Panc1 (cell line): ENCODE results near the gene TBX3. TPM values are rescaled to one million over a fixed set of nuclear protein-coding genes. Genes with fewer than 3 reads are reported as not detected.
A peak's percentile ranks its signal among the peaks of the same experiment; 100 is the strongest.

Experiments
- ATAC-seq: fragments of 200-7000 bp; cut with Tn5 transposase; 2 replicates; pipeline ENCODE4 v1.9.1; 2020; ENCODE audit warnings: mild to moderate bottlenecking, moderate library complexity
- BruUV-seq: library from RNA; stranded (reverse); fragments of 400-500 nt; replicated peaks from 2 replicates; lab custom pipeline; 2021; lab: Mats Ljungman, UMichigan
- CTCF ChIA-PET: fragments of 300-600 bp; sonication (Branson Sonifier 250); formaldehyde crosslinking; loops from one replicate; lab custom pipeline; 2022; ENCODE audit warnings: antibody characterized with exemption; lab: Charles Lee
- POLR2A ChIA-PET: fragments of 300-600 bp; sonication (Branson Sonifier 250); formaldehyde crosslinking; loops from one replicate; lab custom pipeline; 2022; ENCODE audit warnings: antibody characterized with exemption; lab: Charles Lee
- DNase-seq: peaks from one replicate; pipeline ENCODE4 v3.0.0-alpha.2; 2010; ENCODE audit warnings: low read depth, low spot score
- H3K27ac ChIP-seq: 2 replicates; pipeline ENCODE4 v1.5.1; 2011; ENCODE audit warnings: mild to moderate bottlenecking, low read length, inconsistent platforms
- H3K27me3 ChIP-seq: fragments of 200-500 bp; sonication (Bioruptor generic); 2 replicates; pipeline ENCODE4 v1.6.0; 2014; ENCODE audit warnings: low read length, inconsistent platforms; ENCODE audit not compliant: control insufficient read depth, insufficient read depth
- H3K36me3 ChIP-seq: fragments of 200-500 bp; sonication (Bioruptor generic); 2 replicates; pipeline ENCODE4 v1.5.1; 2014; ENCODE audit warnings: inconsistent platforms, mild to moderate bottlenecking, low read length, moderate library complexity; ENCODE audit not compliant: control insufficient read depth, insufficient read depth
- H3K4me1 ChIP-seq: 2 replicates; pipeline ENCODE4 v1.5.1; 2011; ENCODE audit warnings: inconsistent platforms, mild to moderate bottlenecking, low read length, moderate library complexity; ENCODE audit not compliant: control insufficient read depth, insufficient read depth
- H3K4me3 ChIP-seq, 2 experiments: 2 replicates each; pipeline ENCODE4 v1.5.1; 2011 to 2012; ENCODE audit warnings: low read depth in 2 of 2, low read length in 2 of 2, mild to moderate bottlenecking in 2 of 2, inconsistent platforms in 1 of 2, moderate library complexity in 1 of 2
- H3K9me3 ChIP-seq: fragments of 200-500 bp; sonication (Bioruptor generic); 2 replicates; pipeline ENCODE4 v1.5.1; 2014; ENCODE audit warnings: low read depth, mild to moderate bottlenecking, inconsistent platforms, low read length, moderate library complexity; ENCODE audit not compliant: control insufficient read depth, insufficient read depth
- POLR2AphosphoS5 ChIP-seq: IDR thresholded peaks from 2 replicates; pipeline ENCODE4 v1.6.1; 2012; ENCODE audit warnings: mild to moderate bottlenecking, low read depth, low read length, moderate library complexity
- SIN3A ChIP-seq: IDR thresholded peaks from 2 replicates; pipeline ENCODE4 v1.6.1; 2012; ENCODE audit warnings: low read depth, mild to moderate bottlenecking, low read length, moderate library complexity, borderline replicate concordance; ENCODE audit not compliant: insufficient read depth
- TCF7L2 ChIP-seq: IDR thresholded peaks from 2 replicates; pipeline ENCODE4 v1.6.1; 2011; ENCODE audit warnings: mild to moderate bottlenecking, low read depth, low read length, inconsistent platforms
- in situ Hi-C: cut with HindIII; loops from 2 replicates; pipeline ENCODE4 v1.10.0; 2016; ENCODE audit warnings: low sequenced_read_pairs, low pct_unique_long_range_greater_than_20kb
- intact Hi-C: fragments of 100-400 bp; cut with micrococcal nuclease; formaldehyde crosslinking; loops from one replicate; pipeline ENCODE4 v1.10.0; 2022; ENCODE audit not compliant: unreplicated experiment
- total RNA-seq: library from RNA; stranded (reverse); gene quantifications from one replicate; pipeline ENCODE4 v1.2.1, GENCODE V29; 2021; ENCODE audit not compliant: unreplicated experiment
- TF ChIP-seq, protein P1 (sequence below): fragments of 450-650 bp; IDR thresholded peaks from 2 replicates; pipeline ENCODE4 v1.5.1; 2017; ENCODE audit warnings: mild to moderate bottlenecking
- TF ChIP-seq, protein P2 (sequence below), 2 experiments: IDR thresholded peaks; 2 replicates each; pipeline ENCODE4 v1.6.1; 2011 to 2012; ENCODE audit warnings: low read depth in 2 of 2, control low read depth in 1 of 2, low read length in 1 of 2, mild to moderate bottlenecking in 1 of 2, moderate library complexity in 1 of 2; ENCODE audit not compliant: insufficient read depth in 1 of 2

The TBX3 gene
- total RNA-seq, 1 experiment from 2014 or later, result 5.1 TPM

DNA sequence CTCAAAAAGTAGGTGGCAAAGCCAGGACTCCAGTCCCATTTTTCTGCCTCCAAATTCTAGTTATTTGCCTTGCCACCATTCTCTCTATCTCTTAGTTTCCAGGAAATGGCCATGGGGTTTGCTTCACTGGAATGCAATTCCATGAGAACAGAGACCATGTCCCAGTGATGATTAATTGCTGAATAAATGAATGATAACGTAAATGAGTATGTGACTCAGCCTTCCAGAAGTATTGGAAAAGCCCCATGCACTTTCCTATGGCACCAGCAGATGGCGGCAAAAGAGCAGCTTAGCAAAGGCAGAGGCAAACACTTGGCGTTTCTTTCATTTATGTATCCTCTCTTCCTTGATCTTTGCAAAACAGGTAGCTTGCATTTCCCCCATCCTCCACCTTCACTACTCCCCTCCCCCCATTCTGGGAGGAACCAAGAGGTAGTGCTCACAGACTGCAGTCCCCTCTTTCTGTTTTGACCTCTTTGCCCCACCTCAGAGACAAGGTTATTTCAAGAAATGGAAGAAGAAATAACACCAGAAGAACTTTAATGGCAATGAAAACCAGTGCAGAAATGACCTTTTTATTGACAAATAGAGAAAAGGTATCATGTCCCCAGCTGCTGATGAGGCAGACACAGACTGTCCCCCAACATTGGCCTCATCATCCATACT lies 21.3 kb downstream of the TBX3 start:
- ChIA-PET CTCF (interaction anchor here (0.5 to 0.6 kb wide), 3 partner anchors 8 to 1225 kb away, joined by 3 to 5 read pairs (median 4); no protein-coding TSS in a partner anchor), POLR2A (no interaction called here)
- DNase-seq (peak; percentile 64), ATAC-seq (peak; percentile 74)
- H3K27me3 ChIP-seq, result no peaks in the 10 kb centered on the region; the same call in 1 of the 2 replicates
- H3K4me3 ChIP-seq, result no peak overlapping the region
- intact Hi-C loops (loop anchor here (2.0 kb wide), 2 partner anchors 1090 to 1254 kb away; no protein-coding TSS in a partner anchor), in situ Hi-C loops (no loop called here)
- H3K4me1 ChIP-seq, result no peaks in the 10 kb centered on the region
- no peaks in the 10 kb centered on the region for H3K36me3 ChIP-seq
- H3K27ac ChIP-seq, result no peak overlapping the region
- no TSS peak for BruUV-seq
- H3K9me3 ChIP-seq, result no peaks in the 10 kb centered on the region
- TF ChIP-seq, protein P1, sequence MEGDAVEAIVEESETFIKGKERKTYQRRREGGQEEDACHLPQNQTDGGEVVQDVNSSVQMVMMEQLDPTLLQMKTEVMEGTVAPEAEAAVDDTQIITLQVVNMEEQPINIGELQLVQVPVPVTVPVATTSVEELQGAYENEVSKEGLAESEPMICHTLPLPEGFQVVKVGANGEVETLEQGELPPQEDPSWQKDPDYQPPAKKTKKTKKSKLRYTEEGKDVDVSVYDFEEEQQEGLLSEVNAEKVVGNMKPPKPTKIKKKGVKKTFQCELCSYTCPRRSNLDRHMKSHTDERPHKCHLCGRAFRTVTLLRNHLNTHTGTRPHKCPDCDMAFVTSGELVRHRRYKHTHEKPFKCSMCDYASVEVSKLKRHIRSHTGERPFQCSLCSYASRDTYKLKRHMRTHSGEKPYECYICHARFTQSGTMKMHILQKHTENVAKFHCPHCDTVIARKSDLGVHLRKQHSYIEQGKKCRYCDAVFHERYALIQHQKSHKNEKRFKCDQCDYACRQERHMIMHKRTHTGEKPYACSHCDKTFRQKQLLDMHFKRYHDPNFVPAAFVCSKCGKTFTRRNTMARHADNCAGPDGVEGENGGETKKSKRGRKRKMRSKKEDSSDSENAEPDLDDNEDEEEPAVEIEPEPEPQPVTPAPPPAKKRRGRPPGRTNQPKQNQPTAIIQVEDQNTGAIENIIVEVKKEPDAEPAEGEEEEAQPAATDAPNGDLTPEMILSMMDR, result peak; percentile 91
- TF ChIP-seq SIN3A, result no peak
- TF ChIP-seq TCF7L2, result no peak
- TF ChIP-seq, protein P2, sequence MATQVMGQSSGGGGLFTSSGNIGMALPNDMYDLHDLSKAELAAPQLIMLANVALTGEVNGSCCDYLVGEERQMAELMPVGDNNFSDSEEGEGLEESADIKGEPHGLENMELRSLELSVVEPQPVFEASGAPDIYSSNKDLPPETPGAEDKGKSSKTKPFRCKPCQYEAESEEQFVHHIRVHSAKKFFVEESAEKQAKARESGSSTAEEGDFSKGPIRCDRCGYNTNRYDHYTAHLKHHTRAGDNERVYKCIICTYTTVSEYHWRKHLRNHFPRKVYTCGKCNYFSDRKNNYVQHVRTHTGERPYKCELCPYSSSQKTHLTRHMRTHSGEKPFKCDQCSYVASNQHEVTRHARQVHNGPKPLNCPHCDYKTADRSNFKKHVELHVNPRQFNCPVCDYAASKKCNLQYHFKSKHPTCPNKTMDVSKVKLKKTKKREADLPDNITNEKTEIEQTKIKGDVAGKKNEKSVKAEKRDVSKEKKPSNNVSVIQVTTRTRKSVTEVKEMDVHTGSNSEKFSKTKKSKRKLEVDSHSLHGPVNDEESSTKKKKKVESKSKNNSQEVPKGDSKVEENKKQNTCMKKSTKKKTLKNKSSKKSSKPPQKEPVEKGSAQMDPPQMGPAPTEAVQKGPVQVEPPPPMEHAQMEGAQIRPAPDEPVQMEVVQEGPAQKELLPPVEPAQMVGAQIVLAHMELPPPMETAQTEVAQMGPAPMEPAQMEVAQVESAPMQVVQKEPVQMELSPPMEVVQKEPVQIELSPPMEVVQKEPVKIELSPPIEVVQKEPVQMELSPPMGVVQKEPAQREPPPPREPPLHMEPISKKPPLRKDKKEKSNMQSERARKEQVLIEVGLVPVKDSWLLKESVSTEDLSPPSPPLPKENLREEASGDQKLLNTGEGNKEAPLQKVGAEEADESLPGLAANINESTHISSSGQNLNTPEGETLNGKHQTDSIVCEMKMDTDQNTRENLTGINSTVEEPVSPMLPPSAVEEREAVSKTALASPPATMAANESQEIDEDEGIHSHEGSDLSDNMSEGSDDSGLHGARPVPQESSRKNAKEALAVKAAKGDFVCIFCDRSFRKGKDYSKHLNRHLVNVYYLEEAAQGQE (IDR thresholded peaks at IDR 0.05; ENCODE audit: insufficient read depth in 1 of 2, low read depth in 2 of 2, low read length in 1 of 2), result no peak
- no peak for TF ChIP-seq POLR2AphosphoS5

DNA sequence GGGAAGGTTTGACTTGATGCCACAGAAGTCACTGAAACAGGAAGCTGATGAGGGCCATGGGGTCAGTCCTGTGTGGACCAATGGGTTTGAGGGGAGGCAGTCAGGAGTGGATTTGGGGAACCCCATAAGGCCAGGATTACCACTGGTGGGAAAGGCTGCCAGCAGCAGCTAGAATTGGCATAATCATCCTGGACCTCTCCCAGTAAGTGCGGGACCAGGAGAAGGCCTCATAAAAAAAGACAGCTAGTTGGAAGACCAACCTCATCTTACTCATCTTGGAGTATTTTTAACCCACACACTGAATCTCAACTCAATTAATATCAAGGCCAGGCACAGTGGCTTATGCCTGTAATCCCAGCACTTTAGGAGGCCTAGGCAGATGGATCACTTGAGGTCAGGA lies 22.7 kb downstream of the TBX3 start:
- ATAC-seq (no peak), DNase-seq (no peak)
- ChIA-PET CTCF (interaction anchor here (0.6 kb wide), 1 partner anchor 1095 kb away, joined by 3 read pairs; no protein-coding TSS in a partner anchor), POLR2A (no interaction called here)
- no peaks in the 10 kb centered on the region for H3K4me1 ChIP-seq
- in situ Hi-C loops (no loop called here), intact Hi-C loops (no loop called here)
- no peak overlapping the region for H3K27ac ChIP-seq
- TF ChIP-seq SIN3A, result no peak
- TF ChIP-seq, protein P1, result no peak
- TF ChIP-seq, protein P2 (IDR thresholded peaks at IDR 0.05; ENCODE audit: insufficient read depth in 1 of 2, low read depth in 2 of 2, low read length in 1 of 2), result no peak
- H3K4me3 ChIP-seq, result no peak overlapping the region
- H3K27me3 ChIP-seq, result no peaks in the 10 kb centered on the region; the same call in 1 of the 2 replicates
- H3K36me3 ChIP-seq, result no peaks in the 10 kb centered on the region
- no peaks in the 10 kb centered on the region for H3K9me3 ChIP-seq
- no TSS peak for BruUV-seq
